Measurements from ENCODE around the gene UBE2K.
A peak's percentile ranks its signal among the peaks of the same experiment; 100 is the strongest.
"Not testable (repeated sequence)": the region's sequence is repeated elsewhere in the genome, so short reads cannot be mapped to it uniquely, and the experiment has no call there.

UBE2K gene

DNA sequence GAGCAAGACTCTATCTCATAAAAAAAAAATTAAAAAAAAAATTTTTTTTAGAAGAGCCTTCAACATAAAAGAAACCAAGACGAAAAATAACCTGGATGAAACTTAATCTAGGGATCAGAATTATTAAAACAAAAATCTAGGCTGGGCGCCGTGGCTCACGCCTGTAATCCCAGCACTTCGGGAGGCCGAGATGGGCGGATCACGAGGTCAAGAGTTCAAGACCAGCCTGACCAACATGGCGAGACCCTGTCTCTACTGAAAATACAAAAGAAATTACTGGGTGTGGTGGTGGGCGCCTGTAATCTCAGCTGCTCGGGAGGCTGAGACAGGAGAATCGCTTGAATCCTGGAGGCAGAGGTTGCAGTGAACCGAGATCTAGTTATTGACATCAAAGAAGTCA is 95.0 kb downstream of the UBE2K start:
- not testable (repeated sequence) for H2BK15ac ChIP-seq (ENCODE audit: low read depth, poor library complexity, severe bottlenecking); DNase-seq; H2AFZ ChIP-seq (ENCODE audit: low read depth, low read length); H3K18ac ChIP-seq (ENCODE audit: low read depth in 1 of 2, low read length in 2 of 2); H3K4me1 ChIP-seq (ENCODE audit: control insufficient read depth, insufficient read depth, low read depth, low read length); H2BK120ac ChIP-seq (ENCODE audit: low read depth, low read length); H2AK5ac ChIP-seq (ENCODE audit: low read length, severe bottlenecking); H2BK5ac ChIP-seq (ENCODE audit: low read depth, low read length, poor library complexity, severe bottlenecking); H3K27me3 ChIP-seq (ENCODE audit: control insufficient read depth in 1 of 2, insufficient read depth in 1 of 2, low read length in 2 of 2); H3K27ac ChIP-seq (ENCODE audit: low read length, poor library complexity, severe bottlenecking); H3K4ac ChIP-seq (ENCODE audit: low read depth in 1 of 2, low read length in 2 of 2); H3K4me3 ChIP-seq (ENCODE audit: insufficient read depth in 1 of 2, low read depth in 1 of 2, low read length in 2 of 2); H3K9me3 ChIP-seq (ENCODE audit: control insufficient read depth, low read length); H4K8ac ChIP-seq (ENCODE audit: low read length); H4K91ac ChIP-seq (ENCODE audit: low read length); H3K36me3 ChIP-seq (ENCODE audit: control insufficient read depth in 1 of 2, insufficient read depth in 2 of 2, low read depth in 1 of 2, low read length in 2 of 2); H2BK12ac ChIP-seq (ENCODE audit: low read length in 2 of 2); H3K79me1 ChIP-seq (replicated peaks; ENCODE audit: low read length, poor library complexity, severe bottlenecking); H3K9ac ChIP-seq (ENCODE audit: low read length); H3K14ac ChIP-seq (ENCODE audit: low read length in 2 of 2); H3K4me2 ChIP-seq (ENCODE audit: low read length, poor library complexity, severe bottlenecking); H3K23ac ChIP-seq (ENCODE audit: low read length in 2 of 2)
- WGBS, result 96% methylated on average over 12 of the region's 13 CpGs

- Histone ChIP-seq H3K9ac (ENCODE audit: low read length) (no peak overlapping the region), H3K27me3 (ENCODE audit: control insufficient read depth in 1 of 2, insufficient read depth in 1 of 2, low read length in 2 of 2) (no peaks in the 10 kb centered on the region), H3K9me3 (ENCODE audit: control insufficient read depth, low read length) (no peaks in the 10 kb centered on the region), H3K4me2 (ENCODE audit: low read length, poor library complexity, severe bottlenecking) (no peak overlapping the region), H3K4me3 (ENCODE audit: insufficient read depth in 1 of 2, low read depth in 1 of 2, low read length in 2 of 2) (no peak overlapping the region), H2BK12ac (ENCODE audit: low read length in 2 of 2) (no peak overlapping the region), H2BK15ac (ENCODE audit: low read depth, poor library complexity, severe bottlenecking) (no peak overlapping the region), H2AFZ (ENCODE audit: low read depth, low read length) (no peak overlapping the region), H3K79me1 (replicated peaks; ENCODE audit: low read length, poor library complexity, severe bottlenecking) (no peaks in the 10 kb centered on the region), H3K14ac (ENCODE audit: low read length in 2 of 2) (no peak overlapping the region), H2BK5ac (ENCODE audit: low read depth, low read length, poor library complexity, severe bottlenecking) (no peak overlapping the region), H3K27ac (ENCODE audit: low read length, poor library complexity, severe bottlenecking) (no peak overlapping the region), H3K4me1 (ENCODE audit: control insufficient read depth, insufficient read depth, low read depth, low read length) (peaks cover 2% of the 10 kb centered on the region), H3K4ac (ENCODE audit: low read depth in 1 of 2, low read length in 2 of 2) (no peak overlapping the region), H2AK5ac (ENCODE audit: low read length, severe bottlenecking) (no peak overlapping the region), H4K91ac (ENCODE audit: low read length) (no peak overlapping the region), H3K18ac (ENCODE audit: low read depth in 1 of 2, low read length in 2 of 2) (no peak overlapping the region), H2BK120ac (ENCODE audit: low read depth, low read length) (no peak overlapping the region), H3K36me3 (ENCODE audit: control insufficient read depth in 1 of 2, insufficient read depth in 2 of 2, low read depth in 1 of 2, low read length in 2 of 2) (no peaks in the 10 kb centered on the region), H4K8ac (ENCODE audit: low read length) (no peak overlapping the region), H3K23ac (ENCODE audit: low read length in 2 of 2) (no peak overlapping the region)
- DNase-seq, result no peak
- WGBS, result 91% methylated on average over 4 of the region's 4 CpGs
These were observed 104.1 kb downstream of the UBE2K start for GRCh38 chr4:39802005-39802404.

GRCh38 chr4:39808231-39808749 is 110.4 kb downstream of the UBE2K start:
- Histone ChIP-seq H2BK120ac (ENCODE audit: low read depth, low read length) (no peak overlapping the region), H3K27ac (ENCODE audit: low read length, poor library complexity, severe bottlenecking) (no peak overlapping the region), H2BK5ac (ENCODE audit: low read depth, low read length, poor library complexity, severe bottlenecking) (no peak overlapping the region), H3K4ac (ENCODE audit: low read depth in 1 of 2, low read length in 2 of 2) (no peak overlapping the region), H4K8ac (ENCODE audit: low read length) (no peak overlapping the region), H2BK15ac (ENCODE audit: low read depth, poor library complexity, severe bottlenecking) (no peak overlapping the region), H3K27me3 (ENCODE audit: control insufficient read depth in 1 of 2, insufficient read depth in 1 of 2, low read length in 2 of 2) (no peaks in the 10 kb centered on the region), H3K23ac (ENCODE audit: low read length in 2 of 2) (no peak overlapping the region), H3K4me3 (ENCODE audit: insufficient read depth in 1 of 2, low read depth in 1 of 2, low read length in 2 of 2) (no peak overlapping the region), H3K4me2 (ENCODE audit: low read length, poor library complexity, severe bottlenecking) (no peak overlapping the region), H3K4me1 (ENCODE audit: control insufficient read depth, insufficient read depth, low read depth, low read length) (peaks cover 5% of the 10 kb centered on the region), H2BK12ac (ENCODE audit: low read length in 2 of 2) (no peak overlapping the region), H3K14ac (ENCODE audit: low read length in 2 of 2) (no peak overlapping the region), H2AFZ (ENCODE audit: low read depth, low read length) (no peak overlapping the region), H3K9me3 (ENCODE audit: control insufficient read depth, low read length) (no peaks in the 10 kb centered on the region), H4K91ac (ENCODE audit: low read length) (no peak overlapping the region), H3K36me3 (ENCODE audit: control insufficient read depth in 1 of 2, insufficient read depth in 2 of 2, low read depth in 1 of 2, low read length in 2 of 2) (no peaks in the 10 kb centered on the region), H3K79me1 (replicated peaks; ENCODE audit: low read length, poor library complexity, severe bottlenecking) (no peaks in the 10 kb centered on the region), H3K9ac (ENCODE audit: low read length) (no peak overlapping the region), H2AK5ac (ENCODE audit: low read length, severe bottlenecking) (no peak overlapping the region), H3K18ac (ENCODE audit: low read depth in 1 of 2, low read length in 2 of 2) (no peak overlapping the region)
- no peak for DNase-seq
- WGBS, result 98% methylated on average over 4 of the region's 8 CpGs

GRCh38 chr4:39812500-39812899 is 114.6 kb downstream of the UBE2K start:
- H3K18ac ChIP-seq (ENCODE audit: low read depth in 1 of 2, low read length in 2 of 2), result no peak overlapping the region
- H3K9me3 ChIP-seq (ENCODE audit: control insufficient read depth, low read length), result no peaks in the 10 kb centered on the region
- no peak overlapping the region for H3K23ac ChIP-seq (ENCODE audit: low read length in 2 of 2)
- no peak overlapping the region for H2BK120ac ChIP-seq (ENCODE audit: low read depth, low read length)
- H4K91ac ChIP-seq (ENCODE audit: low read length), result no peak overlapping the region
- no peaks in the 10 kb centered on the region for H3K27me3 ChIP-seq (ENCODE audit: control insufficient read depth in 1 of 2, insufficient read depth in 1 of 2, low read length in 2 of 2)
- WGBS, result 94% methylated on average over 6 of the region's 6 CpGs
- no peak overlapping the region for H3K14ac ChIP-seq (ENCODE audit: low read length in 2 of 2)
- H3K36me3 ChIP-seq (ENCODE audit: control insufficient read depth in 1 of 2, insufficient read depth in 2 of 2, low read depth in 1 of 2, low read length in 2 of 2), result peaks cover 0 to 9% of the 10 kb centered on the region in 2 experiments
- H3K4ac ChIP-seq (ENCODE audit: low read depth in 1 of 2, low read length in 2 of 2), result no peak overlapping the region
- H3K4me3 ChIP-seq (ENCODE audit: insufficient read depth in 1 of 2, low read depth in 1 of 2, low read length in 2 of 2), result no peak overlapping the region
- no peak overlapping the region for H2AK5ac ChIP-seq (ENCODE audit: low read length, severe bottlenecking)
- H2BK5ac ChIP-seq (ENCODE audit: low read depth, low read length, poor library complexity, severe bottlenecking), result no peak overlapping the region
- DNase-seq, result no peak
- H4K8ac ChIP-seq (ENCODE audit: low read length), result no peak overlapping the region
- no peak overlapping the region for H3K9ac ChIP-seq (ENCODE audit: low read length)
- peak overlapping the region in 1 of 2 experiments; percentile 13 for H2BK12ac ChIP-seq (ENCODE audit: low read length in 2 of 2)
- peaks cover 16% of the 10 kb centered on the region for H3K4me1 ChIP-seq (ENCODE audit: control insufficient read depth, insufficient read depth, low read depth, low read length)
- no peak overlapping the region for H2BK15ac ChIP-seq (ENCODE audit: low read depth, poor library complexity, severe bottlenecking)
- no peak overlapping the region for H3K27ac ChIP-seq (ENCODE audit: low read length, poor library complexity, severe bottlenecking)
- no peak overlapping the region for H2AFZ ChIP-seq (ENCODE audit: low read depth, low read length)
- no peaks in the 10 kb centered on the region for H3K79me1 ChIP-seq (replicated peaks; ENCODE audit: low read length, poor library complexity, severe bottlenecking)
- H3K4me2 ChIP-seq (ENCODE audit: low read length, poor library complexity, severe bottlenecking), result no peak overlapping the region

Measured in mesenchymal stem cell (in vitro differentiated cells and primary cell).